CD14-positive monocyte (primary cell): ENCODE measurements around the gene CRAMP1. TPM values are rescaled to one million over a fixed set of nuclear protein-coding genes. Genes with fewer than 3 reads are reported as not detected.

Experiments
- DNase-seq, 3 donors: peaks; one replicate each; pipeline ENCODE4 v3.0.0-alpha.2; 2011 to 2022
- H2AFZ ChIP-seq: 2 replicates; pipeline ENCODE4 v1.6.0; 2012; ENCODE audit warnings: mild to moderate bottlenecking, low read depth, low read length, inconsistent platforms; ENCODE audit not compliant: insufficient read depth, poor library complexity, severe bottlenecking
- H3K27ac ChIP-seq, 2 donors: 1 replicate in 1 of 2; 2 replicates in 1 of 2; pipeline ENCODE4 v1.5.1; 2012 to 2013; ENCODE audit warnings: low read length in 2 of 2, control low read depth in 1 of 2, inconsistent platforms in 1 of 2, low read depth in 1 of 2, mild to moderate bottlenecking in 1 of 2
- H3K27me3 ChIP-seq, 2 donors: one replicate each; pipeline versions ENCODE4 v1.6.0 to v1.6.1; 2011 to 2013; ENCODE audit warnings: low read length in 2 of 2; ENCODE audit not compliant: control insufficient read depth in 2 of 2, insufficient read depth in 2 of 2
- H3K36me3 ChIP-seq, 2 donors: replicated peaks in 1 of 2; 1 replicate in 1 of 2; 2 replicates in 1 of 2; pipeline versions ENCODE4 v1.5.1 to v1.6.1; 2012 to 2013; ENCODE audit warnings: low read length in 2 of 2, control low read depth in 1 of 2, inconsistent platforms in 1 of 2, mild to moderate bottlenecking in 1 of 2; ENCODE audit not compliant: insufficient read depth in 2 of 2, control insufficient read depth in 1 of 2
- H3K4me1 ChIP-seq, 2 donors: 1 replicate in 1 of 2; 2 replicates in 1 of 2; pipeline versions ENCODE4 v1.5.1 to v1.6.1; 2012 to 2013; ENCODE audit warnings: low read length in 2 of 2, control low read depth in 1 of 2, inconsistent platforms in 1 of 2, mild to moderate bottlenecking in 1 of 2, moderate library complexity in 1 of 2; ENCODE audit not compliant: insufficient read depth in 2 of 2, control insufficient read depth in 1 of 2
- H3K4me2 ChIP-seq: replicated peaks from 2 replicates; pipeline ENCODE3; 2012; ENCODE audit warnings: low read length, moderate library complexity, mild to moderate bottlenecking; ENCODE audit not compliant: poor library complexity, severe bottlenecking; ENCODE audit errors: extremely low read depth
- H3K4me3 ChIP-seq, 3 experiments: fragments of 200-600 bp in 1 of 3; sonication (generic) in 1 of 3; replicated peaks in 1 of 3; 1 replicate in 2 of 3; 2 replicates in 1 of 3; pipeline ENCODE4 v1.5.1; 2011 to 2013; ENCODE audit warnings: low read length in 3 of 3, mild to moderate bottlenecking in 3 of 3, control low read depth in 2 of 3, low read depth in 2 of 3, inconsistent platforms in 1 of 3, moderate library complexity in 1 of 3
- H3K79me2 ChIP-seq: 2 replicates; pipeline ENCODE4 v1.6.0; 2012; ENCODE audit warnings: mild to moderate bottlenecking, control low read depth, inconsistent platforms, low read length, moderate library complexity; ENCODE audit not compliant: insufficient read depth
- H3K9ac ChIP-seq: 2 replicates; pipeline ENCODE4 v1.6.0; 2017; ENCODE audit warnings: low read length, mild to moderate bottlenecking; ENCODE audit not compliant: insufficient read depth, poor library complexity, severe bottlenecking
- H3K9me3 ChIP-seq, 2 donors: replicated peaks in 1 of 2; 1 replicate in 1 of 2; 2 replicates in 1 of 2; pipeline versions ENCODE4 v1.5.1 to v1.6.1; 2012 to 2013; ENCODE audit warnings: low read length in 2 of 2, control low read depth in 1 of 2; ENCODE audit not compliant: control insufficient read depth in 1 of 2, insufficient read depth in 1 of 2
- H4K20me1 ChIP-seq: 2 replicates; pipeline ENCODE4 v1.6.0; 2012; ENCODE audit warnings: mild to moderate bottlenecking, low read length, control low read depth, moderate library complexity; ENCODE audit not compliant: insufficient read depth
- H3K27ac Mint-ChIP-seq, 7 donors: one replicate each; pipeline ENCODE4 v1.8.0; 2020; ENCODE audit warnings: mild to moderate bottlenecking in 7 of 7, mixed read lengths in 7 of 7, moderate library complexity in 6 of 7, inconsistent platforms in 2 of 7
- H3K27me3 Mint-ChIP-seq, 3 donors: one replicate each; pipeline ENCODE4 v1.8.0; 2021 to 2022; ENCODE audit warnings: low read depth in 3 of 3, mild to moderate bottlenecking in 3 of 3, mixed read lengths in 3 of 3, moderate library complexity in 3 of 3, inconsistent platforms in 1 of 3
- H3K36me3 Mint-ChIP-seq, 2 donors: one replicate each; pipeline ENCODE4 v1.8.0; 2020; ENCODE audit warnings: mixed read lengths in 2 of 2, inconsistent platforms in 1 of 2, mild to moderate bottlenecking in 1 of 2
- H3K4me1 Mint-ChIP-seq: one replicate; pipeline ENCODE4 v1.8.0; 2020; ENCODE audit warnings: mild to moderate bottlenecking, mixed read lengths
- H3K4me3 Mint-ChIP-seq, 2 donors: one replicate each; pipeline ENCODE4 v1.8.0; 2020; ENCODE audit warnings: mild to moderate bottlenecking in 2 of 2, mixed read lengths in 2 of 2, moderate library complexity in 1 of 2
- H3K9me3 Mint-ChIP-seq, 7 donors: one replicate each; pipeline ENCODE4 v1.8.0; 2020 to 2022; ENCODE audit warnings: mixed read lengths in 7 of 7, mild to moderate bottlenecking in 6 of 7, moderate library complexity in 6 of 7, inconsistent platforms in 2 of 7
- WGBS: methylation state at CpG from one replicate; pipeline ENCODE4 v1.1.5; 2013; ENCODE audit warnings: missing lambda C conversion rate; ENCODE audit not compliant: insufficient coverage; 5-methylcytosine and 5-hydroxymethylcytosine counted together
- intact Hi-C, 2 donors: fragments of 100-400 bp; cut with micrococcal nuclease; formaldehyde crosslinking; loops; one replicate each; pipeline versions ENCODE4 v1.15.0 to v1.15.1; 2023
- polyA plus RNA-seq, 3 donors: library from polyadenylated mRNA; depleted of rRNA in 1 of 3; unstranded in 2 of 3; stranded (reverse) in 1 of 3; fragments of 300-500 nt in 2 of 3; fragments of >200 nt in 1 of 3; fragmentation: Illumina TruSeq in 2 of 3; gene quantifications; 1 replicate in 2 of 3; 2 replicates in 1 of 3; pipeline ENCODE4 v1.2.3, GENCODE V29; 2012 to 2021
- TF ChIP-seq, protein P1 (sequence below): fragments of 200-600 bp; IDR thresholded peaks from one replicate; pipeline ENCODE4 v1.8.0; 2022; ENCODE audit warnings: antibody characterized with exemption, mild to moderate bottlenecking

CRAMP1 gene
- polyA plus RNA-seq, 3 donors, result 0.46 to 12.3 (median 1.0) TPM

- H3K36me3 ChIP-seq, result peaks cover 75 to 97% of the 10 kb centered on the region in 2 donors
- no peak overlapping the region for H3K9ac ChIP-seq
- intact Hi-C loops, result no loop called here
- H3K36me3 Mint-ChIP-seq, result peaks cover 64 to 82% of the 10 kb centered on the region in 2 donors
- DNase-seq, result no peak
- no peak overlapping the region for H3K4me2 ChIP-seq
- peaks cover 7% of the 10 kb centered on the region for H3K4me1 Mint-ChIP-seq
- H3K27me3 Mint-ChIP-seq, result no peaks in the 10 kb centered on the region
- no peaks in the 10 kb centered on the region for H3K9me3 Mint-ChIP-seq
- TF ChIP-seq, protein P1, sequence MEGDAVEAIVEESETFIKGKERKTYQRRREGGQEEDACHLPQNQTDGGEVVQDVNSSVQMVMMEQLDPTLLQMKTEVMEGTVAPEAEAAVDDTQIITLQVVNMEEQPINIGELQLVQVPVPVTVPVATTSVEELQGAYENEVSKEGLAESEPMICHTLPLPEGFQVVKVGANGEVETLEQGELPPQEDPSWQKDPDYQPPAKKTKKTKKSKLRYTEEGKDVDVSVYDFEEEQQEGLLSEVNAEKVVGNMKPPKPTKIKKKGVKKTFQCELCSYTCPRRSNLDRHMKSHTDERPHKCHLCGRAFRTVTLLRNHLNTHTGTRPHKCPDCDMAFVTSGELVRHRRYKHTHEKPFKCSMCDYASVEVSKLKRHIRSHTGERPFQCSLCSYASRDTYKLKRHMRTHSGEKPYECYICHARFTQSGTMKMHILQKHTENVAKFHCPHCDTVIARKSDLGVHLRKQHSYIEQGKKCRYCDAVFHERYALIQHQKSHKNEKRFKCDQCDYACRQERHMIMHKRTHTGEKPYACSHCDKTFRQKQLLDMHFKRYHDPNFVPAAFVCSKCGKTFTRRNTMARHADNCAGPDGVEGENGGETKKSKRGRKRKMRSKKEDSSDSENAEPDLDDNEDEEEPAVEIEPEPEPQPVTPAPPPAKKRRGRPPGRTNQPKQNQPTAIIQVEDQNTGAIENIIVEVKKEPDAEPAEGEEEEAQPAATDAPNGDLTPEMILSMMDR, result no peak
- H2AFZ ChIP-seq, result no peak overlapping the region
- peaks cover 0 to 5% of the 10 kb centered on the region in 2 donors for H3K4me1 ChIP-seq
- H3K79me2 ChIP-seq, result no peaks in the 10 kb centered on the region
- H3K27ac Mint-ChIP-seq, result peak overlapping the region in 1 of 7 donors; percentile 24
- H4K20me1 ChIP-seq, result no peaks in the 10 kb centered on the region
- no peak overlapping the region for H3K4me3 Mint-ChIP-seq
- H3K4me3 ChIP-seq, result no peak overlapping the region
- no peaks in the 10 kb centered on the region for H3K27me3 ChIP-seq
- WGBS, result no CpG with 5 or more reads among the region's 5 CpGs
- no peak overlapping the region for H3K27ac ChIP-seq
- no peaks in the 10 kb centered on the region for H3K9me3 ChIP-seq
Measured at GRCh38 chr16:1659031-1659430, 46.9 kb downstream of the CRAMP1 start.

- Mint-ChIP-seq H3K27me3 (no peaks in the 10 kb centered on the region), H3K9me3 (no peaks in the 10 kb centered on the region), H3K36me3 (peaks cover 71 to 88% of the 10 kb centered on the region in 2 donors), H3K27ac (peak overlapping the region in 1 of 7 donors; percentile 32), H3K4me1 (no peaks in the 10 kb centered on the region), H3K4me3 (no peak overlapping the region)
- H3K9me3 ChIP-seq, result no peaks in the 10 kb centered on the region
- no peak overlapping the region for H3K9ac ChIP-seq
- no peaks in the 10 kb centered on the region for H4K20me1 ChIP-seq
- H3K4me1 ChIP-seq, result no peaks in the 10 kb centered on the region
- no peaks in the 10 kb centered on the region for H3K79me2 ChIP-seq
- peaks cover 78 to 97% of the 10 kb centered on the region in 2 donors for H3K36me3 ChIP-seq
- no peaks in the 10 kb centered on the region for H3K27me3 ChIP-seq
- H3K27ac ChIP-seq, result no peak overlapping the region
- H3K4me2 ChIP-seq, result no peak overlapping the region
- intact Hi-C loops, result no loop called here
- DNase-seq, result no peak
- H3K4me3 ChIP-seq, result no peak overlapping the region
- H2AFZ ChIP-seq, result no peak overlapping the region
- TF ChIP-seq, protein P1, result no peak
- 90% methylated on average over 2 of the region's 2 CpGs for WGBS
Measured at GRCh38 chr16:1661826-1662225, 49.7 kb downstream of the CRAMP1 start.
